ENCODE measurements around the gene ADAMTS12. TPM values are rescaled to one million over a fixed set of nuclear protein-coding genes. Genes with fewer than 3 reads are reported as not detected.
A peak's percentile ranks its signal among the peaks of the same experiment; 100 is the strongest.

Gene ADAMTS12
- total and polyA plus RNA-seq, 2 donors (not counting 1 experiment from before 2014, with no cell fraction given), result 10.7 to 44.8 TPM

DNA sequence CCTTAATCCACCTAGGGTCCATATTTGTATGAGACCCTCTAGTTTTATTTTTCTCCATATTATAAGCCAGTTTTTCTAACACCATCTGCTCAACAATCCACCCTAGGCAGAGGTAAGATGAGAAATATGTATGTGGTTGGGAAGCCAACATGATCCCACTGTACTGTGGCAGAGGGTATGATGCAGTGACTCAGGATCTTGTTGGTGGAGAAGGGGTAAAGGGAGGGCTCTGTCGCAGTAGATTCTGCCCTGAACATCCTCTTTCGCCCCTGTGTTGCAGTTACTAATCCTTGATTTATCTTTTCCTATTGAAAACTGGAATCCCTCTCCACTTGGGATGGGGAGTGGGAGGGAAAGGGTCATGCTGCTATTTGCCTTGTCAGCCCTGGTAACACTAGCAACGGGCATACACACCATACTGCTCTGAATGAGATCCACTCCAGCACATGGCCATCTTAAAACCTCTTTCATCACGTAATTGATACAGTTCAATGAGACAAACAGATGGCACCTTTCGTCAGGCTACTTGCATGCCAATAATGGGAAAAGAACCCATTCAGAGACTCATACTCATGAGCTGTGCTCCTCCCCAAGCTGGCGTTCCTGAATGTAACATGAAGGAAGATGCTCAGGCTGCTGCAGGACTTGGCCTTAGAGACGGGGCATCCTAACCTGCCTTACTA, 63.0 kb downstream of the ADAMTS12 start:
- no peak overlapping the region for H3K4me3 ChIP-seq (replicated peaks in 1 of 4; ENCODE audit: control extremely low read depth in 1 of 4, insufficient read depth in 1 of 4, low read depth in 3 of 4, low read length in 4 of 4)
- no peaks in the 10 kb centered on the region for H3K27me3 ChIP-seq (ENCODE audit: control insufficient read depth, insufficient read depth, low read length)
- H2AFZ ChIP-seq (ENCODE audit: low read length), result no peak overlapping the region
- H3K79me2 ChIP-seq (ENCODE audit: control insufficient read depth, insufficient read depth, low read length), result no peaks in the 10 kb centered on the region
- H4K20me1 ChIP-seq (ENCODE audit: control insufficient read depth, extremely low read depth, insufficient read depth, low read length), result no peaks in the 10 kb centered on the region
- H3K4me1 ChIP-seq (ENCODE audit: control insufficient read depth, extremely low read depth, insufficient read depth, low read length), result peaks cover 6% of the 10 kb centered on the region
- H3K9ac ChIP-seq (ENCODE audit: insufficient read depth, low read length), result no peak overlapping the region
- H3K9me3 ChIP-seq (ENCODE audit: control insufficient read depth, insufficient read depth, low read depth, low read length), result no peaks in the 10 kb centered on the region
- H3K36me3 ChIP-seq (ENCODE audit: control insufficient read depth, insufficient read depth, low read length), result no peaks in the 10 kb centered on the region
- no peak overlapping the region for H3K4me2 ChIP-seq (ENCODE audit: extremely low read depth, insufficient read depth, low read length)
- no peak overlapping the region for H3K27ac ChIP-seq (ENCODE audit: insufficient read depth, low read length)
- peak in 1 of 2 donors; percentile 66 for DNase-seq (ENCODE audit: low read depth in 2 of 2)
- no peak for TF ChIP-seq EZH2 (IDR thresholded peaks at IDR 0.05; ENCODE audit: low read length, missing control alignments)
- TF ChIP-seq, protein P1, sequence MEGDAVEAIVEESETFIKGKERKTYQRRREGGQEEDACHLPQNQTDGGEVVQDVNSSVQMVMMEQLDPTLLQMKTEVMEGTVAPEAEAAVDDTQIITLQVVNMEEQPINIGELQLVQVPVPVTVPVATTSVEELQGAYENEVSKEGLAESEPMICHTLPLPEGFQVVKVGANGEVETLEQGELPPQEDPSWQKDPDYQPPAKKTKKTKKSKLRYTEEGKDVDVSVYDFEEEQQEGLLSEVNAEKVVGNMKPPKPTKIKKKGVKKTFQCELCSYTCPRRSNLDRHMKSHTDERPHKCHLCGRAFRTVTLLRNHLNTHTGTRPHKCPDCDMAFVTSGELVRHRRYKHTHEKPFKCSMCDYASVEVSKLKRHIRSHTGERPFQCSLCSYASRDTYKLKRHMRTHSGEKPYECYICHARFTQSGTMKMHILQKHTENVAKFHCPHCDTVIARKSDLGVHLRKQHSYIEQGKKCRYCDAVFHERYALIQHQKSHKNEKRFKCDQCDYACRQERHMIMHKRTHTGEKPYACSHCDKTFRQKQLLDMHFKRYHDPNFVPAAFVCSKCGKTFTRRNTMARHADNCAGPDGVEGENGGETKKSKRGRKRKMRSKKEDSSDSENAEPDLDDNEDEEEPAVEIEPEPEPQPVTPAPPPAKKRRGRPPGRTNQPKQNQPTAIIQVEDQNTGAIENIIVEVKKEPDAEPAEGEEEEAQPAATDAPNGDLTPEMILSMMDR (conservative IDR thresholded peaks at IDR 0.05 in 1 of 2, IDR thresholded peaks at IDR 0.05 in 1 of 2; ENCODE audit: low read depth in 1 of 2, low read length in 2 of 2), result no peak

- no peak overlapping the region for H3K4me2 ChIP-seq (ENCODE audit: extremely low read depth, insufficient read depth, low read length)
- H3K9ac ChIP-seq (ENCODE audit: insufficient read depth, low read length), result no peak overlapping the region
- H3K36me3 ChIP-seq (ENCODE audit: control insufficient read depth, insufficient read depth, low read length), result no peaks in the 10 kb centered on the region
- H3K27me3 ChIP-seq (ENCODE audit: control insufficient read depth, insufficient read depth, low read length), result no peaks in the 10 kb centered on the region
- H3K4me1 ChIP-seq (ENCODE audit: control insufficient read depth, extremely low read depth, insufficient read depth, low read length), result peaks cover 6% of the 10 kb centered on the region
- H2AFZ ChIP-seq (ENCODE audit: low read length), result no peak overlapping the region
- no peaks in the 10 kb centered on the region for H4K20me1 ChIP-seq (ENCODE audit: control insufficient read depth, extremely low read depth, insufficient read depth, low read length)
- no peak overlapping the region for H3K4me3 ChIP-seq (replicated peaks in 1 of 4; ENCODE audit: control extremely low read depth in 1 of 4, insufficient read depth in 1 of 4, low read depth in 3 of 4, low read length in 4 of 4)
- H3K9me3 ChIP-seq (ENCODE audit: control insufficient read depth, insufficient read depth, low read depth, low read length), result no peaks in the 10 kb centered on the region
- no peak overlapping the region for H3K27ac ChIP-seq (ENCODE audit: insufficient read depth, low read length)
- TF ChIP-seq, protein P1 (conservative IDR thresholded peaks at IDR 0.05 in 1 of 2, IDR thresholded peaks at IDR 0.05 in 1 of 2; ENCODE audit: low read depth in 1 of 2, low read length in 2 of 2), result no peak
- no peak for TF ChIP-seq EZH2 (IDR thresholded peaks at IDR 0.05; ENCODE audit: low read length, missing control alignments)
- peak in 1 of 2 donors; percentile 57 for DNase-seq (ENCODE audit: low read depth in 2 of 2)
- H3K79me2 ChIP-seq (ENCODE audit: control insufficient read depth, insufficient read depth, low read length), result peaks cover 1% of the 10 kb centered on the region
Measured at GRCh38 chr5:33827885-33828284, 63.9 kb downstream of the ADAMTS12 start.

DNA sequence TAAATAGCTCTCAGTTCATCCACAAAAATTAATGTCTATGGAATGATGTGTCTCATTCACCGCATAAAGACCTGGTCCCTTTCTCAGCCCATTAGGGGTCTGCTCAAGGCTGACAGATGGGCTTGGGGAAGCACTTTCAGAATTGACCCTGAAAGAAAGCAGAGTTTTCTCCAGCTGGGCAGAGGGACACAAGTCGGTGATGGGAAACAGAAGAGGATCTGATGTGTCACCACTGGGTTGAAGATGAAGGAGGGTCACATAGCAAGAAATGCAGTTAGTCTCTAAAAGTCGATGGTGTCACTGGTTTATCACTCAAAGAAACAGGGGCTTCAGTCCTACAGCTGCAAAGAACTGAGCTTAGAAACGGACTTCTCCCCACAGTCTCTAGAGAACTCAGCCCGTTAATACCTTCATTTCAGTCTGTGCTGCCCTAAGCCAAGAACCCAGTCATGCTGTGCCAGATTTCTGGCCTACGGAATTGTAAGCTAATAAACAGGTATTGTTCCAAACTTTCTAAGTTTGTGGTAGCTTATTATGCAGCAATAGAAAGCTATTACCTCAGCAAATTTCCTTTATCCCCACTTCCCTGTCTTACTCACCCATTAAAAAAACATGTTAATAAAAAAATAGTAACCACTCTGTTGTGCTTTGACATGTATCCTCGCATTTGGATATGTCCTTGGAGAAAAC, 64.6 kb downstream of the ADAMTS12 start:
- peak in 1 of 2 donors; percentile 59 for DNase-seq (ENCODE audit: low read depth in 2 of 2)
- H3K4me3 ChIP-seq (replicated peaks in 1 of 4; ENCODE audit: control extremely low read depth in 1 of 4, insufficient read depth in 1 of 4, low read depth in 3 of 4, low read length in 4 of 4), result no peak overlapping the region
- no peaks in the 10 kb centered on the region for H3K36me3 ChIP-seq (ENCODE audit: control insufficient read depth, insufficient read depth, low read length)
- H3K4me1 ChIP-seq (ENCODE audit: control insufficient read depth, extremely low read depth, insufficient read depth, low read length), result peaks cover 6% of the 10 kb centered on the region
- no peak overlapping the region for H2AFZ ChIP-seq (ENCODE audit: low read length)
- no peak overlapping the region for H3K27ac ChIP-seq (ENCODE audit: insufficient read depth, low read length)
- H3K9me3 ChIP-seq (ENCODE audit: control insufficient read depth, insufficient read depth, low read depth, low read length), result no peaks in the 10 kb centered on the region
- peaks cover 1% of the 10 kb centered on the region for H3K79me2 ChIP-seq (ENCODE audit: control insufficient read depth, insufficient read depth, low read length)
- H3K9ac ChIP-seq (ENCODE audit: insufficient read depth, low read length), result no peak overlapping the region
- no peaks in the 10 kb centered on the region for H3K27me3 ChIP-seq (ENCODE audit: control insufficient read depth, insufficient read depth, low read length)
- no peak for TF ChIP-seq EZH2 (IDR thresholded peaks at IDR 0.05; ENCODE audit: low read length, missing control alignments)
- TF ChIP-seq, protein P1 (conservative IDR thresholded peaks at IDR 0.05 in 1 of 2, IDR thresholded peaks at IDR 0.05 in 1 of 2; ENCODE audit: low read depth in 1 of 2, low read length in 2 of 2), result no peak
- H4K20me1 ChIP-seq (ENCODE audit: control insufficient read depth, extremely low read depth, insufficient read depth, low read length), result no peaks in the 10 kb centered on the region
- no peak overlapping the region for H3K4me2 ChIP-seq (ENCODE audit: extremely low read depth, insufficient read depth, low read length)
